GM12878 (cell line): ENCODE results near the gene SLC39A11. TPM values are rescaled to one million over a fixed set of nuclear protein-coding genes. Genes with fewer than 3 reads are reported as not detected.

ENCODE experiments used
- ATAC-seq: fragments of 200-7000 bp; cut with Tn5 transposase; 3 replicates; pipeline ENCODE4 v1.9.1; 2020; ENCODE audit warnings: mild to moderate bottlenecking, moderate library complexity
- BruUV-seq: library from RNA; stranded (reverse); fragments of 400-500 nt; replicated peaks from 2 replicates; lab custom pipeline; 2021; lab: Mats Ljungman, UMichigan
- CTCF ChIA-PET: fragments of 300-600 bp; sonication (Branson Sonifier 250); formaldehyde crosslinking; extraction: SDS; loops from one replicate; lab custom pipeline; 2021; ENCODE audit warnings: inconsistent platforms; lab: Yijun Ruan, JAX
- POLR2A ChIA-PET: fragments of 350-600 bp; formaldehyde crosslinking; extraction: SDS; loops from one replicate; lab custom pipeline; 2021; ENCODE audit warnings: inconsistent platforms; lab: Charles Lee
- RAD21 ChIA-PET: fragments of 300-600 bp; sonication (Branson Sonifier 250); formaldehyde crosslinking; loops from one replicate; lab custom pipeline; 2023; ENCODE audit warnings: antibody characterized with exemption; ENCODE audit not compliant: unreplicated experiment; lab: Charles Lee
- SMC1A ChIA-PET: fragments of 300-600 bp; sonication (Branson Sonifier 250); formaldehyde crosslinking; loops from one replicate; lab custom pipeline; 2023; ENCODE audit not compliant: unreplicated experiment, uncharacterized antibody; lab: Charles Lee
- DNase-seq: peaks from one replicate; pipeline ENCODE4 v3.0.0-alpha.2; 2011; ENCODE audit warnings: low read depth, low spot score
- FAIRE-seq: peaks from 3 replicates; lab custom pipeline; 2011; peaks lifted over from hg19 to GRCh38; lab: Jason Lieb, UNC
- H2AFZ ChIP-seq: 2 replicates; pipeline ENCODE4 v1.6.0; 2011; ENCODE audit warnings: low read depth, low read length, control low read depth; ENCODE audit not compliant: control insufficient read depth
- H3K27ac ChIP-seq: 2 replicates; pipeline ENCODE4 v1.5.1; 2011; ENCODE audit warnings: control low read depth; ENCODE audit not compliant: control insufficient read depth, insufficient read depth
- H3K27me3 ChIP-seq, 2 experiments: replicated peaks in 1 of 2; 2 replicates each; pipeline versions ENCODE4 v1.6.0 to v1.6.1; 2011; ENCODE audit warnings: low read length in 1 of 2; ENCODE audit not compliant: control insufficient read depth in 2 of 2, insufficient read depth in 2 of 2
- H3K36me3 ChIP-seq, 2 experiments: 2 replicates each; pipeline ENCODE4 v1.5.1; 2011; ENCODE audit warnings: low read length in 1 of 2; ENCODE audit not compliant: control insufficient read depth in 2 of 2, insufficient read depth in 2 of 2
- H3K4me1 ChIP-seq: 2 replicates; pipeline ENCODE4 v1.6.1; 2011; ENCODE audit warnings: mild to moderate bottlenecking, low read length, moderate library complexity, mixed read lengths; ENCODE audit not compliant: control insufficient read depth, insufficient read depth
- H3K4me2 ChIP-seq: 2 replicates; pipeline ENCODE4 v1.6.0; 2011; ENCODE audit warnings: control low read depth; ENCODE audit not compliant: control insufficient read depth, insufficient read depth
- H3K4me3 ChIP-seq: fragments of 200-600 bp; sonication (generic); 2 replicates; pipeline ENCODE4 v1.5.1; 2016
- H3K79me2 ChIP-seq: 2 replicates; pipeline ENCODE4 v1.6.0; 2011; ENCODE audit warnings: low read length; ENCODE audit not compliant: control insufficient read depth, insufficient read depth
- H3K9ac ChIP-seq: 2 replicates; pipeline ENCODE4 v1.8.0; 2011; ENCODE audit warnings: low read length, control low read depth, mixed read lengths; ENCODE audit not compliant: control insufficient read depth, insufficient read depth
- H3K9me3 ChIP-seq: replicated peaks from 3 replicates; pipeline ENCODE4 v1.5.1; 2011; ENCODE audit warnings: mild to moderate bottlenecking, low read length; ENCODE audit not compliant: control insufficient read depth, insufficient read depth
- H4K20me1 ChIP-seq: 2 replicates; pipeline ENCODE4 v1.6.0; 2011; ENCODE audit not compliant: control insufficient read depth, insufficient read depth
- CEBPB ChIP-seq, 2 experiments: fragments of 150-350 bp in 1 of 2; IDR thresholded peaks; 2 replicates each; pipeline ENCODE4 v1.6.1; 2012 to 2014; ENCODE audit warnings: low read depth in 2 of 2, low read length in 2 of 2, borderline replicate concordance in 1 of 2, inconsistent platforms in 1 of 2
- CUX1 ChIP-seq: IDR thresholded peaks from 2 replicates; pipeline ENCODE4 v1.6.1; 2012; ENCODE audit warnings: improper control_type of control experiment, low read depth, low read length; ENCODE audit not compliant: insufficient replicate concordance
- E4F1 ChIP-seq: fragments of 450-650 bp; IDR thresholded peaks from 2 replicates; pipeline ENCODE4 v1.6.1; 2018; ENCODE audit warnings: borderline replicate concordance, mild to moderate bottlenecking; ENCODE audit not compliant: partially characterized antibody
- ETV6 ChIP-seq, 2 experiments: fragments of 450-650 bp in 1 of 2; IDR thresholded peaks in 1 of 2; conservative IDR thresholded peaks in 1 of 2; 2 replicates each; pipeline ENCODE4 v1.6.1; 2014; ENCODE audit warnings: antibody characterized with exemption in 1 of 2, borderline replicate concordance in 1 of 2, low read depth in 1 of 2, mild to moderate bottlenecking in 1 of 2, moderate library complexity in 1 of 2
- KLF5 ChIP-seq: fragments of 450-650 bp; IDR thresholded peaks from 2 replicates; pipeline ENCODE4 v1.6.1; 2014; ENCODE audit warnings: mild to moderate bottlenecking; ENCODE audit not compliant: partially characterized antibody
- PAX5 ChIP-seq: IDR thresholded peaks from 2 replicates; pipeline ENCODE4 v1.6.1; 2011; ENCODE audit warnings: low read depth, low read length, borderline replicate concordance
- PBX3 ChIP-seq: IDR thresholded peaks from 2 replicates; pipeline ENCODE4 v1.6.1; 2011; ENCODE audit warnings: mild to moderate bottlenecking, low read depth, low read length, moderate library complexity; ENCODE audit not compliant: insufficient replicate concordance
- RELA ChIP-seq: fragments of 450-650 bp; IDR thresholded peaks from 2 replicates; pipeline ENCODE4 v1.8.0; 2014; ENCODE audit warnings: borderline replicate concordance; ENCODE audit not compliant: partially characterized antibody
- SIX5 ChIP-seq: IDR thresholded peaks from 2 replicates; pipeline ENCODE4 v1.6.1; 2011; ENCODE audit warnings: mild to moderate bottlenecking, low read depth, low read length, moderate library complexity; ENCODE audit not compliant: severe bottlenecking
- SMC3 ChIP-seq: IDR thresholded peaks from 2 replicates; pipeline ENCODE4 v1.6.1; 2011; ENCODE audit warnings: low read length, improper control_type of control experiment, borderline replicate concordance
- SUZ12 ChIP-seq: fragments of 200-600 bp; sonication (generic); IDR thresholded peaks from one replicate; pipeline ENCODE4 v1.6.1; 2018; ENCODE audit warnings: antibody characterized with exemption, mild to moderate bottlenecking; ENCODE audit not compliant: unreplicated experiment
- TAF1 ChIP-seq: IDR thresholded peaks from 2 replicates; pipeline ENCODE4 v1.6.1; 2011; ENCODE audit warnings: mild to moderate bottlenecking, low read depth, low read length, borderline replicate concordance
- TBL1XR1 ChIP-seq: IDR thresholded peaks from 2 replicates; pipeline ENCODE4 v1.6.1; 2012; ENCODE audit warnings: low read depth, low read length, improper control_type of control experiment
- ZBED1 ChIP-seq: IDR thresholded peaks from 2 replicates; pipeline ENCODE4 v1.6.1; 2016; ENCODE audit warnings: borderline replicate concordance
- WGBS: methylation state at CpG from one replicate; pipeline ENCODE4 v1.1.6; 2016; ENCODE audit warnings: low lambda C conversion rate; ENCODE audit not compliant: insufficient replicate concordance, insufficient coverage; ENCODE audit errors: missing lambda C conversion rate; 5-methylcytosine and 5-hydroxymethylcytosine counted together
- in situ Hi-C: fragments of 300-500 bp; cut with MboI; formaldehyde crosslinking; loops from 9 replicates; pipeline ENCODE4 v1.14.3; 2018; ENCODE audit warnings: mixed read lengths
- intact Hi-C: fragments of 100-400 bp; cut with micrococcal nuclease; formaldehyde crosslinking; loops from one replicate; pipeline ENCODE4 v1.14.2; 2022; ENCODE audit not compliant: unreplicated experiment
- polyA plus RNA-seq, 11 experiments: library from polyadenylated mRNA; depleted of rRNA in 4 of 11; unstranded in 6 of 11; stranded (reverse) in 5 of 11; fragments of >200 nt; fragmentation: Nextera tagmentation in 4 of 11; fragmentation: Illumina TruSeq in 1 of 11; extraction: Ambion mirVana in 4 of 11; extraction: Trizol in 1 of 11; gene quantifications; 1 replicate in 1 of 11; 2 replicates in 10 of 11; pipeline versions ENCODE4 v1.2.1 to v1.2.3, GENCODE V29; 2011 to 2016; ENCODE audit warnings: inconsistent platforms in 2 of 11, missing spikeins in 2 of 11, low read depth in 1 of 11
- total RNA-seq, 4 experiments: library from RNA; depleted of rRNA in 3 of 4; stranded (reverse); fragments of >200 nt in 3 of 4; fragmentation: Illumina TruSeq in 1 of 4; extraction: Trizol in 1 of 4; gene quantifications; 2 replicates each; pipeline versions ENCODE4 v1.2.1 to v1.2.3, GENCODE V29; 2013 to 2021

Gene SLC39A11
- total and polyA plus RNA-seq, 10 of the 15 experiments (the other 5 are each of a cell fraction or from before 2014, with no cell fraction given), result 8.6 to 23.8 (median 14.0) TPM

- H3K27me3 ChIP-seq, result no peaks in the 10 kb centered on the region
- no peaks in the 10 kb centered on the region for H3K9me3 ChIP-seq
- H3K4me3 ChIP-seq, result no peak overlapping the region
- BruUV-seq, result no TSS peak
- ChIA-PET POLR2A (interaction anchor here (0.6 kb wide), 1 partner anchor 203 kb away, joined by 3 read pairs; no protein-coding TSS in a partner anchor), RAD21 (no interaction called here), CTCF (no interaction called here), SMC1A (no interaction called here)
- no peak overlapping the region for H3K9ac ChIP-seq
- DNase-seq, result no peak
- no peak overlapping the region for H3K27ac ChIP-seq
- no peak for FAIRE-seq
- in situ Hi-C loops (no loop called here), intact Hi-C loops (no loop called here)
- no peak for ATAC-seq
- H3K4me1 ChIP-seq, result no peaks in the 10 kb centered on the region
- no peaks in the 10 kb centered on the region for H4K20me1 ChIP-seq
- no peaks in the 10 kb centered on the region; a peak in 1 of 4 replicates for H3K36me3 ChIP-seq
- 83% methylated on average over 11 of the region's 11 CpGs for WGBS
- no peak overlapping the region for H2AFZ ChIP-seq
- H3K4me2 ChIP-seq, result no peak overlapping the region
- H3K79me2 ChIP-seq, result no peaks in the 10 kb centered on the region
- no peak for TF ChIP-seq TBL1XR1
- TF ChIP-seq RELA, result no peak
- TF ChIP-seq PAX5, result no peak
- TF ChIP-seq ETV6 (conservative IDR thresholded peaks at IDR 0.05 in 1 of 2, IDR thresholded peaks at IDR 0.05 in 1 of 2; ENCODE audit: borderline replicate concordance in 1 of 2, low read depth in 1 of 2), result no peak
- no peak for TF ChIP-seq CEBPB (IDR thresholded peaks at IDR 0.05; ENCODE audit: borderline replicate concordance in 1 of 2, low read depth in 2 of 2, low read length in 2 of 2)
- TF ChIP-seq ZBED1, result no peak
- no peak for TF ChIP-seq E4F1
- TF ChIP-seq SMC3, result no peak
- no peak for TF ChIP-seq SUZ12
- TF ChIP-seq KLF5, result no peak
- TF ChIP-seq SIX5, result no peak
- no peak for TF ChIP-seq PBX3
- no peak for TF ChIP-seq CUX1
- no peak for TF ChIP-seq TAF1
Measured at GRCh38 chr17:72648702-72649101, 443.8 kb downstream of the SLC39A11 start.
